Measurements from ENCODE around the gene ATMIN. TPM values are rescaled to one million over a fixed set of nuclear protein-coding genes. Genes with fewer than 3 reads are reported as not detected.

The ATMIN gene
- total and polyA plus RNA-seq, 10 of the 15 experiments (the other 5 are each of a cell fraction or from before 2014, with no cell fraction given) = 5.2 to 28.9 (median 18.3) TPM

Small RNA genes lying within 50 kb of the gene (small RNA-seq; reads per million reads assigned to genes)
- gene AC092718.3 = not detected

Other genes with a start within 250 kb of the ATMIN start
- 7.1 and 7.6 TPM in 2 replicates for gene CDYL2, start 231.2 kb upstream of the ATMIN start, total RNA-seq (2014; rRNA removed)
- 7.3 and 8.4 TPM in 2 replicates for gene CDYL2, start 231.2 kb upstream of the ATMIN start, total RNA-seq (2014; rRNA removed; fragmentation: Illumina TruSeq; extraction: Trizol)
- gene CDYL2, start 231.2 kb upstream of the ATMIN start, total RNA-seq (2021) = 20.1 and 22.9 TPM in 2 replicates
- gene CDYL2, start 231.2 kb upstream of the ATMIN start, polyA plus RNA-seq (2011; rRNA removed) = 0.24 and 0.27 TPM in 2 replicates
- 7.1 and 7.8 TPM in 2 replicates for gene CDYL2, start 231.2 kb upstream of the ATMIN start, polyA plus RNA-seq (2014; fragmentation: Illumina TruSeq; extraction: Trizol)
- gene CDYL2, start 231.2 kb upstream of the ATMIN start, polyA plus RNA-seq (2014; fragmentation: Nextera tagmentation; extraction: Ambion mirVana) = 1 to 10 TPM; 1.4 to 2.1 TPM
- gene CDYL2, start 231.2 kb upstream of the ATMIN start, polyA plus RNA-seq (2014; rRNA removed) = 3.4 and 3.8 TPM in 2 replicates
- 1 to 10 TPM; 3.7 to 4.0 TPM for gene CDYL2, start 231.2 kb upstream of the ATMIN start, polyA plus RNA-seq (2016; fragmentation: Nextera tagmentation; extraction: Ambion mirVana)
- gene CMC2, start 29.0 kb upstream of the ATMIN start, total RNA-seq (2014; rRNA removed) = 87.8 and 104 TPM in 2 replicates
- gene CMC2, start 29.0 kb upstream of the ATMIN start, total RNA-seq (2014; rRNA removed; fragmentation: Illumina TruSeq; extraction: Trizol) = 62.5 and 62.8 TPM in 2 replicates
- 79.8 and 87.8 TPM in 2 replicates for gene CMC2, start 29.0 kb upstream of the ATMIN start, total RNA-seq (2021)
- gene CMC2, start 29.0 kb upstream of the ATMIN start, polyA plus RNA-seq (2011; rRNA removed) = 236 and 293 TPM in 2 replicates
- 86.8 and 93.5 TPM in 2 replicates for gene CMC2, start 29.0 kb upstream of the ATMIN start, polyA plus RNA-seq (2014; fragmentation: Illumina TruSeq; extraction: Trizol)
- 100 to 1,000 TPM; 248 to 251 TPM for gene CMC2, start 29.0 kb upstream of the ATMIN start, polyA plus RNA-seq (2014; fragmentation: Nextera tagmentation; extraction: Ambion mirVana)
- gene CMC2, start 29.0 kb upstream of the ATMIN start, polyA plus RNA-seq (2014; rRNA removed) = 97.1 and 117 TPM in 2 replicates
- 100 to 1,000 TPM; 217 to 223 TPM for gene CMC2, start 29.0 kb upstream of the ATMIN start, polyA plus RNA-seq (2016; fragmentation: Nextera tagmentation; extraction: Ambion mirVana)
- gene CENPN, start 28.6 kb upstream of the ATMIN start, total RNA-seq (2014; rRNA removed) = 39.8 and 40.2 TPM in 2 replicates
- gene CENPN, start 28.6 kb upstream of the ATMIN start, total RNA-seq (2014; rRNA removed; fragmentation: Illumina TruSeq; extraction: Trizol) = 48.8 and 49.8 TPM in 2 replicates
- gene CENPN, start 28.6 kb upstream of the ATMIN start, total RNA-seq (2021) = 43.7 and 44.6 TPM in 2 replicates
- gene CENPN, start 28.6 kb upstream of the ATMIN start, polyA plus RNA-seq (2011; rRNA removed) = 63.9 and 97.4 TPM in 2 replicates
- 68.9 and 76.4 TPM in 2 replicates for gene CENPN, start 28.6 kb upstream of the ATMIN start, polyA plus RNA-seq (2014; fragmentation: Illumina TruSeq; extraction: Trizol)
- 100 to 1,000 TPM; 134 to 143 TPM for gene CENPN, start 28.6 kb upstream of the ATMIN start, polyA plus RNA-seq (2014; fragmentation: Nextera tagmentation; extraction: Ambion mirVana)
- 31.2 and 74.1 TPM in 2 replicates for gene CENPN, start 28.6 kb upstream of the ATMIN start, polyA plus RNA-seq (2014; rRNA removed)
- gene CENPN, start 28.6 kb upstream of the ATMIN start, polyA plus RNA-seq (2016; fragmentation: Nextera tagmentation; extraction: Ambion mirVana) = 10 to 100 TPM; 64.8 to 73.7 TPM
- 0.05 TPM in 1 of 2 replicates, not detected in the other for gene C16orf46, start 41.4 kb downstream of the ATMIN start, total RNA-seq (2014; rRNA removed)
- gene C16orf46, start 41.4 kb downstream of the ATMIN start, total RNA-seq (2014; rRNA removed; fragmentation: Illumina TruSeq; extraction: Trizol) = not detected in 2 replicates
- not detected in 2 replicates for gene C16orf46, start 41.4 kb downstream of the ATMIN start, total RNA-seq (2021)
- gene C16orf46, start 41.4 kb downstream of the ATMIN start, polyA plus RNA-seq (2011; rRNA removed) = 0.22 and 0.23 TPM in 2 replicates
- 0.54 TPM in 1 of 2 replicates, not detected in the other for gene C16orf46, start 41.4 kb downstream of the ATMIN start, polyA plus RNA-seq (2014; fragmentation: Illumina TruSeq; extraction: Trizol)
- gene C16orf46, start 41.4 kb downstream of the ATMIN start, polyA plus RNA-seq (2014; fragmentation: Nextera tagmentation; extraction: Ambion mirVana) = under 1 TPM in 1 of 2 experiments, not detected in 1; 0.04 TPM
- gene C16orf46, start 41.4 kb downstream of the ATMIN start, polyA plus RNA-seq (2014; rRNA removed) = 0.05 TPM in 1 of 2 replicates, not detected in the other
- under 1 TPM; 0.06 to 0.46 TPM for gene C16orf46, start 41.4 kb downstream of the ATMIN start, polyA plus RNA-seq (2016; fragmentation: Nextera tagmentation; extraction: Ambion mirVana)
- 23.9 and 27.0 TPM in 2 replicates for gene GCSH, start 60.6 kb downstream of the ATMIN start, total RNA-seq (2014; rRNA removed)
- gene GCSH, start 60.6 kb downstream of the ATMIN start, total RNA-seq (2014; rRNA removed; fragmentation: Illumina TruSeq; extraction: Trizol) = 38.9 and 44.3 TPM in 2 replicates
- 27.1 and 30.9 TPM in 2 replicates for gene GCSH, start 60.6 kb downstream of the ATMIN start, total RNA-seq (2021)
- gene GCSH, start 60.6 kb downstream of the ATMIN start, polyA plus RNA-seq (2011; rRNA removed) = 27.3 and 55.1 TPM in 2 replicates
- 47.6 and 60.6 TPM in 2 replicates for gene GCSH, start 60.6 kb downstream of the ATMIN start, polyA plus RNA-seq (2014; fragmentation: Illumina TruSeq; extraction: Trizol)
- 10 to 100 TPM; 14.7 to 40.2 TPM for gene GCSH, start 60.6 kb downstream of the ATMIN start, polyA plus RNA-seq (2014; fragmentation: Nextera tagmentation; extraction: Ambion mirVana)
- 38.3 TPM in 2 replicates for gene GCSH, start 60.6 kb downstream of the ATMIN start, polyA plus RNA-seq (2014; rRNA removed)
- 100 to 1,000 TPM in 1 of 2 experiments, 10 to 100 TPM in 1; 98.5 to 108 TPM for gene GCSH, start 60.6 kb downstream of the ATMIN start, polyA plus RNA-seq (2016; fragmentation: Nextera tagmentation; extraction: Ambion mirVana)
- gene BCO1, start 202.8 kb downstream of the ATMIN start, total RNA-seq (2014; rRNA removed) = not detected in 2 replicates
- not detected in 2 replicates for gene BCO1, start 202.8 kb downstream of the ATMIN start, total RNA-seq (2014; rRNA removed; fragmentation: Illumina TruSeq; extraction: Trizol)
- gene BCO1, start 202.8 kb downstream of the ATMIN start, total RNA-seq (2021) = not detected in 2 replicates
- gene BCO1, start 202.8 kb downstream of the ATMIN start, polyA plus RNA-seq (2011; rRNA removed) = 0.12 and 0.14 TPM in 2 replicates
- gene BCO1, start 202.8 kb downstream of the ATMIN start, polyA plus RNA-seq (2014; fragmentation: Illumina TruSeq; extraction: Trizol) = not detected in 2 replicates
- under 1 TPM; 0.09 to 0.21 TPM for gene BCO1, start 202.8 kb downstream of the ATMIN start, polyA plus RNA-seq (2014; fragmentation: Nextera tagmentation; extraction: Ambion mirVana)
- gene BCO1, start 202.8 kb downstream of the ATMIN start, polyA plus RNA-seq (2014; rRNA removed) = not detected in 2 replicates
- gene BCO1, start 202.8 kb downstream of the ATMIN start, polyA plus RNA-seq (2016; fragmentation: Nextera tagmentation; extraction: Ambion mirVana) = not detected